H1 (cell line): ENCODE measurements around the gene DGCR6L. TPM values are rescaled to one million over a fixed set of nuclear protein-coding genes. Genes with fewer than 3 reads are reported as not detected.

Experiments used
- CTCF ChIA-PET: fragments of 300-600 bp; sonication (Branson Sonifier 250); formaldehyde crosslinking; loops from one replicate; lab custom pipeline; 2021; ENCODE audit not compliant: partially characterized antibody; lab: Charles Lee
- POLR2A ChIA-PET: fragments of 300-600 bp; sonication (Branson Sonifier 250); formaldehyde crosslinking; loops from one replicate; lab custom pipeline; 2021; ENCODE audit warnings: inconsistent platforms; ENCODE audit not compliant: partially characterized antibody; lab: Charles Lee
- DNase-seq, 2 experiments: peaks; one replicate each; pipeline versions ENCODE4 v3.0.0 to v3.0.0-alpha.2; 2010 to 2022; ENCODE audit warnings: low spot score in 2 of 2, low read depth in 1 of 2, mixed read lengths in 1 of 2
- FAIRE-seq: peaks from 2 replicates; lab custom pipeline; 2011; peaks lifted over from hg19 to GRCh38; lab: Jason Lieb, UNC
- H2AFZ ChIP-seq: 2 replicates; pipeline ENCODE4 v1.8.1; 2012; ENCODE audit warnings: low read length, inconsistent platforms
- H2AK5ac ChIP-seq: 2 replicates; pipeline ENCODE4 v1.6.1; 2013; ENCODE audit warnings: low read depth, low read length
- H2BK120ac ChIP-seq: replicated peaks from 2 replicates; pipeline ENCODE3; 2013; ENCODE audit warnings: low read depth, low read length, inconsistent platforms
- H2BK12ac ChIP-seq: 2 replicates; pipeline ENCODE4 v1.6.1; 2013; ENCODE audit warnings: low read depth, low read length
- H2BK15ac ChIP-seq: 2 replicates; pipeline ENCODE4 v1.6.1; 2013; ENCODE audit warnings: low read length
- H2BK20ac ChIP-seq: 2 replicates; pipeline ENCODE4 v1.6.1; 2013; ENCODE audit warnings: low read length
- H2BK5ac ChIP-seq: 2 replicates; pipeline ENCODE4 v1.6.1; 2013; ENCODE audit warnings: low read depth, low read length
- H3K14ac ChIP-seq: 2 replicates; pipeline ENCODE4 v1.6.1; 2013; ENCODE audit warnings: inconsistent platforms; ENCODE audit not compliant: insufficient read length
- H3K18ac ChIP-seq: 2 replicates; pipeline ENCODE4 v1.6.1; 2013; ENCODE audit warnings: low read length; ENCODE audit errors: extremely low read depth
- H3K23ac ChIP-seq: 2 replicates; pipeline ENCODE4 v1.6.1; 2013; ENCODE audit warnings: inconsistent platforms; ENCODE audit not compliant: insufficient read length
- H3K23me2 ChIP-seq: 2 replicates; pipeline ENCODE4 v1.6.1; 2013; ENCODE audit warnings: low read depth, low read length
- H3K27ac ChIP-seq: 2 replicates; pipeline ENCODE4 v1.6.1; 2011; ENCODE audit warnings: low read depth, low read length, inconsistent platforms
- H3K27me3 ChIP-seq, 4 experiments: replicated peaks in 1 of 4; 1 replicate in 1 of 4; 2 replicates in 3 of 4; pipeline versions ENCODE4 v1.6.1 to v1.8.1; 2011 to 2013; ENCODE audit warnings: low read length in 3 of 4, mild to moderate bottlenecking in 3 of 4, inconsistent platforms in 2 of 4, mixed read lengths in 2 of 4, moderate library complexity in 1 of 4; ENCODE audit not compliant: control insufficient read depth in 3 of 4, insufficient read depth in 3 of 4; ENCODE audit errors: extremely low read depth in 1 of 4
- H3K36me3 ChIP-seq, 4 experiments: 2 replicates each; pipeline versions ENCODE4 v1.6.1 to v1.8.1; 2011 to 2013; ENCODE audit warnings: mild to moderate bottlenecking in 4 of 4, low read length in 3 of 4, moderate library complexity in 2 of 4, control low read depth in 1 of 4, inconsistent platforms in 1 of 4; ENCODE audit not compliant: insufficient read depth in 4 of 4, control insufficient read depth in 2 of 4
- H3K4ac ChIP-seq: replicated peaks from 2 replicates; pipeline ENCODE3; 2013; ENCODE audit warnings: low read length, low read depth, mixed read lengths, inconsistent platforms; ENCODE audit not compliant: insufficient read length
- H3K4me1 ChIP-seq, 4 experiments: replicated peaks in 1 of 4; 1 replicate in 1 of 4; 2 replicates in 3 of 4; pipeline versions ENCODE4 v1.6.1 to v1.8.1; 2011 to 2013; ENCODE audit warnings: low read length in 3 of 4, inconsistent platforms in 2 of 4, mixed read lengths in 1 of 4; ENCODE audit not compliant: insufficient read depth in 4 of 4, control insufficient read depth in 3 of 4
- H3K4me2 ChIP-seq, 2 experiments: 2 replicates each; pipeline versions ENCODE4 v1.6.1 to v1.8.1; 2011 to 2013; ENCODE audit warnings: low read depth in 2 of 2, low read length in 2 of 2, control low read depth in 1 of 2, inconsistent platforms in 1 of 2, mild to moderate bottlenecking in 1 of 2; ENCODE audit not compliant: insufficient read depth in 1 of 2
- H3K4me3 ChIP-seq, 4 experiments: fragments of 200-600, 300-600 bp in 1 of 4; sonication (generic), shearing (Covaris generic), sonication (Bioruptor Twin) in 1 of 4; 2 replicates each; pipeline versions ENCODE4 v1.5.1 to v1.8.1; 2011 to 2016; ENCODE audit warnings: low read length in 4 of 4, low read depth in 3 of 4, control low read depth in 2 of 4, inconsistent platforms in 2 of 4, mild to moderate bottlenecking in 2 of 4, mixed read lengths in 1 of 4, moderate library complexity in 1 of 4; ENCODE audit not compliant: insufficient read depth in 2 of 4; ENCODE audit errors: extremely low read depth in 1 of 4
- H3K56ac ChIP-seq: replicated peaks from 2 replicates; pipeline ENCODE3; 2013; ENCODE audit warnings: low read depth, mild to moderate bottlenecking, mixed read lengths, low read length, inconsistent platforms; ENCODE audit not compliant: insufficient read length
- H3K79me1 ChIP-seq: 2 replicates; pipeline ENCODE4 v1.6.1; 2013; ENCODE audit warnings: low read depth, low read length, control low read depth
- H3K79me2 ChIP-seq, 2 experiments: 2 replicates each; pipeline versions ENCODE4 v1.6.1 to v1.8.1; 2012 to 2013; ENCODE audit warnings: low read length in 2 of 2, mild to moderate bottlenecking in 2 of 2, inconsistent platforms in 1 of 2; ENCODE audit not compliant: insufficient read depth in 2 of 2, control insufficient read depth in 1 of 2
- H3K9ac ChIP-seq, 4 experiments: replicated peaks in 1 of 4; 1 replicate in 1 of 4; 2 replicates in 3 of 4; pipeline versions ENCODE4 v1.6.1 to v1.8.1; 2011 to 2013; ENCODE audit warnings: low read depth in 3 of 4, low read length in 3 of 4, control low read depth in 2 of 4, mild to moderate bottlenecking in 2 of 4, moderate library complexity in 2 of 4, inconsistent platforms in 1 of 4; ENCODE audit errors: extremely low read depth in 1 of 4
- H3K9me3 ChIP-seq, 2 experiments: 2 replicates each; pipeline versions ENCODE4 v1.6.1 to v1.8.1; 2012 to 2013; ENCODE audit warnings: mild to moderate bottlenecking in 2 of 2, moderate library complexity in 2 of 2, control low read depth in 1 of 2, inconsistent platforms in 1 of 2, low read depth in 1 of 2, low read length in 1 of 2, mixed read lengths in 1 of 2; ENCODE audit not compliant: insufficient read depth in 2 of 2
- H4K20me1 ChIP-seq, 2 experiments: replicated peaks in 1 of 2; 2 replicates each; pipeline versions ENCODE3 to v1.8.1; 2011 to 2013; ENCODE audit warnings: inconsistent platforms in 2 of 2, low read length in 2 of 2, mild to moderate bottlenecking in 1 of 2; ENCODE audit not compliant: insufficient read depth in 2 of 2, control insufficient read depth in 1 of 2
- H4K5ac ChIP-seq: 2 replicates; pipeline ENCODE4 v1.6.1; 2013; ENCODE audit warnings: low read length, low read depth, mixed read lengths, inconsistent platforms; ENCODE audit not compliant: insufficient read length
- H4K8ac ChIP-seq: 2 replicates; pipeline ENCODE4 v1.8.0; 2013; ENCODE audit warnings: mild to moderate bottlenecking, moderate library complexity, low read length, inconsistent platforms; ENCODE audit not compliant: insufficient read depth; ENCODE audit errors: extremely low read depth
- H4K91ac ChIP-seq: replicated peaks from 2 replicates; pipeline ENCODE3; 2013; ENCODE audit warnings: low read length, mixed read lengths, inconsistent platforms; ENCODE audit not compliant: insufficient read length
- EGR1 ChIP-seq: IDR thresholded peaks from 2 replicates; pipeline ENCODE4 v1.6.1; 2011; ENCODE audit warnings: low read depth, low read length, borderline replicate concordance
- EZH2 ChIP-seq: fragments of 200-600 bp; sonication (generic); IDR thresholded peaks from 2 replicates; pipeline ENCODE4 v1.7.1; 2012; ENCODE audit warnings: low read depth, mild to moderate bottlenecking, moderate library complexity, low read length, inconsistent platforms; ENCODE audit not compliant: severe bottlenecking
- FOSL1 ChIP-seq: IDR thresholded peaks from 2 replicates; pipeline ENCODE4 v1.6.1; 2011; ENCODE audit warnings: mild to moderate bottlenecking, low read depth, low read length, moderate library complexity; ENCODE audit not compliant: insufficient read depth
- GABPA ChIP-seq: IDR thresholded peaks from 2 replicates; pipeline ENCODE4 v1.6.1; 2011; ENCODE audit warnings: mild to moderate bottlenecking, low read length, moderate library complexity, borderline replicate concordance; ENCODE audit not compliant: insufficient read depth
- HDAC2 ChIP-seq, 2 experiments: fragments of 300-600 bp in 1 of 2; sonication (generic) in 1 of 2; IDR thresholded peaks; 2 replicates each; pipeline ENCODE4 v1.6.1; 2011 to 2012; ENCODE audit warnings: low read depth in 2 of 2, low read length in 2 of 2, mild to moderate bottlenecking in 2 of 2, moderate library complexity in 2 of 2, borderline replicate concordance in 1 of 2, inconsistent platforms in 1 of 2
- HDAC6 ChIP-seq: IDR thresholded peaks from one replicate; pipeline ENCODE4 v1.7.1; 2012; ENCODE audit warnings: low read depth, mild to moderate bottlenecking, inconsistent platforms, low read length, moderate library complexity
- JUN ChIP-seq: IDR thresholded peaks from 2 replicates; pipeline ENCODE4 v1.6.1; 2011; ENCODE audit warnings: low read depth, mild to moderate bottlenecking, improper control_type of control experiment, low read length
- JUND ChIP-seq: IDR thresholded peaks from 2 replicates; pipeline ENCODE4 v1.6.1; 2011; ENCODE audit warnings: mild to moderate bottlenecking, improper control_type of control experiment, low read length
- KDM1A ChIP-seq: fragments of 200-600, 300-600 bp; sonication (generic); IDR thresholded peaks from 2 replicates; pipeline ENCODE4 v1.7.1; 2016; ENCODE audit warnings: mild to moderate bottlenecking, low read length, borderline replicate concordance
- KDM4A ChIP-seq: IDR thresholded peaks from one replicate; pipeline ENCODE4 v1.7.1; 2012; ENCODE audit warnings: low read depth, mild to moderate bottlenecking, moderate library complexity, low read length, inconsistent platforms; ENCODE audit not compliant: severe bottlenecking
- MAFK ChIP-seq: IDR thresholded peaks from 2 replicates; pipeline ENCODE4 v1.6.1; 2012; ENCODE audit warnings: low read depth, mild to moderate bottlenecking, improper control_type of control experiment, low read length
- MAX ChIP-seq: IDR thresholded peaks from 2 replicates; pipeline ENCODE4 v1.6.1; 2012; ENCODE audit warnings: inconsistent platforms
- PHF8 ChIP-seq: fragments of 200-600 bp; sonication (generic); conservative IDR thresholded peaks from 2 replicates; pipeline ENCODE4 v1.7.1; 2012; ENCODE audit warnings: low read depth, mild to moderate bottlenecking, inconsistent platforms, low read length, moderate library complexity
- POLR2AphosphoS5 ChIP-seq: IDR thresholded peaks from 2 replicates; pipeline ENCODE4 v1.6.1; 2011; ENCODE audit warnings: low read depth, low read length
- WGBS, 2 experiments: shearing (Covaris generic) in 1 of 2; methylation state at CpG; one replicate each; pipeline versions ENCODE4 v1.1.6 to v1.1.7; 2013 to 2015; ENCODE audit warnings: low lambda C conversion rate in 2 of 2, mixed read lengths in 2 of 2, inconsistent platforms in 1 of 2, low coverage in 1 of 2, missing lambda C conversion rate in 1 of 2; ENCODE audit not compliant: insufficient replicate concordance in 2 of 2, insufficient coverage in 1 of 2, insufficient read length in 1 of 2; ENCODE audit errors: extremely low coverage in 1 of 2, missing lambda C conversion rate in 1 of 2; 5-methylcytosine and 5-hydroxymethylcytosine counted together
- polyA plus RNA-seq, 7 experiments: library from polyadenylated mRNA; depleted of rRNA in 3 of 7; stranded (reverse) in 5 of 7; unstranded in 2 of 7; fragments of >200 nt in 5 of 7; fragments of 200-250 nt in 2 of 7; gene quantifications; 1 replicate in 5 of 7; 2 replicates in 1 of 7; 4 replicates in 1 of 7; pipeline versions ENCODE4 v1.2.1 to v1.2.3, GENCODE V29; 2011 to 2013; ENCODE audit warnings: missing spikeins in 2 of 7, mixed read lengths in 2 of 7
- total RNA-seq: library from RNA; stranded (reverse); fragmentation: NEBNext Ultra II Directional; extraction: Animal tissue kit (Norgen Biotek cat#: 25700); gene quantifications from 2 replicates; pipeline ENCODE4 v1.2.1, GENCODE V29; 2021

DGCR6L gene
- total and polyA plus RNA-seq, 2 of the 8 experiments (the other 6 are each of a cell fraction or from before 2014, with no cell fraction given): 43.6 to 72.6 TPM

GRCh38 chr22:20279662-20280134, 40.2 kb downstream of the DGCR6L start:
- Histone ChIP-seq H3K23ac (no peak overlapping the region), H2AK5ac (no peak overlapping the region), H3K4ac (no peak overlapping the region), H4K91ac (no peak overlapping the region), H3K14ac (no peak overlapping the region), H3K4me2 (no peak overlapping the region), H3K23me2 (no peaks in the 10 kb centered on the region), H4K20me1 (no peaks in the 10 kb centered on the region), H3K56ac (no peak overlapping the region), H3K27ac (no peak overlapping the region), H3K36me3 (no peaks in the 10 kb centered on the region), H3K9me3 (no peaks in the 10 kb centered on the region), H3K79me1 (no peaks in the 10 kb centered on the region), H3K4me3 (no peak overlapping the region), H3K18ac (no peak overlapping the region), H3K9ac (no peak overlapping the region), H4K5ac (no peak overlapping the region), H3K4me1 (no peaks in the 10 kb centered on the region), H2BK120ac (no peak overlapping the region), H2BK20ac (no peak overlapping the region), H2BK5ac (no peak overlapping the region), H4K8ac (no peak overlapping the region), H2BK12ac (no peak overlapping the region), H3K79me2 (no peaks in the 10 kb centered on the region), H2AFZ (no peak overlapping the region), H3K27me3 (no peaks in the 10 kb centered on the region; a peak in 1 of 7 replicates), H2BK15ac (no peak overlapping the region)
- POLR2A ChIA-PET: no interaction called here
- DNase-seq: no peak
- CTCF ChIA-PET: interaction anchor here (1.5 kb wide), 1 partner anchor 123 kb away, joined by 4 read pairs; no protein-coding TSS in a partner anchor
- FAIRE-seq: no peak
- WGBS, 2 experiments: 85% methylated on average over 15 of the region's 15 CpGs; no CpG with 5 or more reads in 1 of the 2 experiments
- no peak for TF ChIP-seq MAFK
- TF ChIP-seq JUND: no peak
- no peak for TF ChIP-seq FOSL1
- TF ChIP-seq HDAC2 (IDR thresholded peaks at IDR 0.05; ENCODE audit: borderline replicate concordance in 1 of 2, low read depth in 2 of 2, low read length in 2 of 2): no peak
- no peak for TF ChIP-seq JUN
- no peak for TF ChIP-seq POLR2AphosphoS5
- TF ChIP-seq MAX: no peak
- TF ChIP-seq HDAC6: no peak
- TF ChIP-seq EGR1: no peak
- TF ChIP-seq PHF8: no peak
- no peak for TF ChIP-seq KDM1A
- TF ChIP-seq EZH2: no peak
- TF ChIP-seq GABPA: no peak
- TF ChIP-seq KDM4A: no peak
